Right atrium auricular region (tissue), 2 donors: Measurements from ENCODE around the gene CAND2. TPM values are rescaled to one million over a fixed set of nuclear protein-coding genes. Genes with fewer than 3 reads are reported as not detected.

Experiments
- DNase-seq: peaks from one replicate; pipeline ENCODE4 v3.0.0-alpha.2; 2019; ENCODE audit warnings: low spot score
- H3K27ac ChIP-seq, 2 donors: fragments of 200-600 bp; sonication (generic); 1 replicate in 1 of 2; 2 replicates in 1 of 2; pipeline ENCODE4 v1.5.1; 2016 to 2019
- H3K27me3 ChIP-seq, 2 donors: fragments of 200-600 bp; sonication (generic); one replicate each; pipeline versions ENCODE4 v1.5.1 to v1.6.0; 2017 to 2019
- H3K36me3 ChIP-seq: fragments of 200-600 bp; sonication (generic); one replicate; pipeline ENCODE4 v1.5.1; 2016
- H3K4me1 ChIP-seq, 2 donors: fragments of 200-600 bp; sonication (generic); one replicate each; pipeline versions ENCODE4 v1.5.1 to v1.6.0; 2017 to 2019
- H3K4me3 ChIP-seq, 2 donors: fragments of 200-600 bp; sonication (generic); 1 replicate in 1 of 2; 2 replicates in 1 of 2; pipeline ENCODE4 v1.5.1; 2017 to 2019; ENCODE audit warnings: mild to moderate bottlenecking in 1 of 2, moderate library complexity in 1 of 2
- H3K9me3 ChIP-seq, 2 donors: fragments of 200-600 bp; sonication (generic); one replicate each; pipeline ENCODE4 v1.5.1; 2019
- total RNA-seq, 2 donors: library from RNA; depleted of rRNA; stranded (reverse); fragments of >200 nt; gene quantifications; one replicate each; pipeline ENCODE4 v1.1.0, GENCODE V29; 2016
- TF ChIP-seq, protein P1 (sequence below), 2 donors: fragments of 200-600 bp; sonication (generic); IDR thresholded peaks; one replicate each; pipeline ENCODE4 v1.5.1; 2019; ENCODE audit warnings: antibody characterized with exemption in 2 of 2

CAND2 gene
- total RNA-seq, 2 donors from 2014 or later = 45.2 to 77.4 TPM

DNA sequence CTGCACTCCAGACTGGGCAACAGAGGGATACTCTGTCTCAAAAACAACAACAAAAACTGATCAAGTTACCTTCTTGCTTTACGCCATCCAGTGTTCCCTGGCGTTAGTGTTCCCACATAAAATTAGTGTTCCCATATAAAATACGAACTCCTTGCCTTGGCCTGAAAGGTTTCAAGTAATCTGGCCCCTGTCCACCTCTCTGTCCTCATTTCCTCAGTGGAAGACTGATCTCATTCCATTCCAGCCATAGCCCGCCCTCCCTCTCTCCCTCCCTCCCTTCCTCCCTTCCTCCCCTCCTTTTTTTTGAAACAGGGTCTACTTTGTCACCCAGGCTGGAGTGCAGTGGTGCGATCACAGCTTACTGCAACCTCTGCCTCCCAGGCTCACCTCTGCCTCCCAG is 2.8 kb upstream of the CAND2 start:
- Histone ChIP-seq H3K9me3 (no peaks in the 10 kb centered on the region), H3K36me3 (no peaks in the 10 kb centered on the region), H3K4me3 (no peak overlapping the region), H3K4me1 (peaks cover 0 to 24% of the 10 kb centered on the region in 2 donors), H3K27me3 (no peaks in the 10 kb centered on the region), H3K27ac (no peak overlapping the region)
- TF ChIP-seq, protein P1, sequence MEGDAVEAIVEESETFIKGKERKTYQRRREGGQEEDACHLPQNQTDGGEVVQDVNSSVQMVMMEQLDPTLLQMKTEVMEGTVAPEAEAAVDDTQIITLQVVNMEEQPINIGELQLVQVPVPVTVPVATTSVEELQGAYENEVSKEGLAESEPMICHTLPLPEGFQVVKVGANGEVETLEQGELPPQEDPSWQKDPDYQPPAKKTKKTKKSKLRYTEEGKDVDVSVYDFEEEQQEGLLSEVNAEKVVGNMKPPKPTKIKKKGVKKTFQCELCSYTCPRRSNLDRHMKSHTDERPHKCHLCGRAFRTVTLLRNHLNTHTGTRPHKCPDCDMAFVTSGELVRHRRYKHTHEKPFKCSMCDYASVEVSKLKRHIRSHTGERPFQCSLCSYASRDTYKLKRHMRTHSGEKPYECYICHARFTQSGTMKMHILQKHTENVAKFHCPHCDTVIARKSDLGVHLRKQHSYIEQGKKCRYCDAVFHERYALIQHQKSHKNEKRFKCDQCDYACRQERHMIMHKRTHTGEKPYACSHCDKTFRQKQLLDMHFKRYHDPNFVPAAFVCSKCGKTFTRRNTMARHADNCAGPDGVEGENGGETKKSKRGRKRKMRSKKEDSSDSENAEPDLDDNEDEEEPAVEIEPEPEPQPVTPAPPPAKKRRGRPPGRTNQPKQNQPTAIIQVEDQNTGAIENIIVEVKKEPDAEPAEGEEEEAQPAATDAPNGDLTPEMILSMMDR (IDR thresholded peaks at IDR 0.05) = no peak
- DNase-seq = no peak

DNA sequence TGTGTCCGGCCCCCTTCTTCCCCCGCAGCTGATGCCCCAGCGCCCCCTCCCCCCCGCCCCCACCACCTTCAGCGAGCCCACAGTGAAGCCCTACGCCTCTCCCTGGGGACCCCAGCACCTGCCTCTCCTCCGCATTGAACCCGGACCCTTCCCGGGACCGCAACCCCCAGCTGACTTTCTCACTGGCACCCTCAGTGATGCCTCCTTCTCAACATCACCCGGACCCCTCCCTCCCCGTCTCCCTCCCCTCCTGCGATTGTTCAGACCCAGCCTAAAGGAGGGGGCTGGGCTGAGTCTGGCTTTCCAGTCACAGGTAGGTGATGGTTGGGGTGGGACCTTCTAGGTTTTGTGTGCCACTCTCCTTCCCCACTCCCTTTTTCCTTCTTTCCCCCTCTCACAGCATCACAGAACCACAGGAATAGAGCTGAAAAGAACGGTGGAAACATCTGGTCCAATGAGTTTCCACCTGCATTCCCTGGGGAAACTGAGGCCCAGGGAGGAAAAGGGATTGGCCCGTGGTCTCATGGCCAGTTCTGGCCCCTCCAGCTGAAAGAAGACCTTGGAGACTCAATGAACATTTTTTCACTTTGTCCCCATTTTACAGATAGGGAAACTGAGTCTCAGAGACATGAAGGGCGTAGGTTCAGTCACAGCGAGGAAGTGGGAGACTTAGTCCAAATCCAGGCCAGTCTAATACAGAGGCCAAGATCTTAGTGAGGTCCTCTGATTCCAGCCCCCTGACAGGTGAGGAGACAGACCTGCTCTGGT is 828 bp downstream of the CAND2 start:
- TF ChIP-seq, protein P1 (IDR thresholded peaks at IDR 0.05) = no peak
- H3K27ac ChIP-seq = peak overlapping the region; percentile 89 to 97
- peak overlapping the region; percentile 61 to 71 for H3K4me3 ChIP-seq
- peaks cover 0 to 32% of the 10 kb centered on the region in 2 donors for H3K4me1 ChIP-seq
- H3K9me3 ChIP-seq = no peaks in the 10 kb centered on the region
- DNase-seq = no peak
- H3K27me3 ChIP-seq = no peaks in the 10 kb centered on the region
- H3K36me3 ChIP-seq = no peaks in the 10 kb centered on the region

DNA sequence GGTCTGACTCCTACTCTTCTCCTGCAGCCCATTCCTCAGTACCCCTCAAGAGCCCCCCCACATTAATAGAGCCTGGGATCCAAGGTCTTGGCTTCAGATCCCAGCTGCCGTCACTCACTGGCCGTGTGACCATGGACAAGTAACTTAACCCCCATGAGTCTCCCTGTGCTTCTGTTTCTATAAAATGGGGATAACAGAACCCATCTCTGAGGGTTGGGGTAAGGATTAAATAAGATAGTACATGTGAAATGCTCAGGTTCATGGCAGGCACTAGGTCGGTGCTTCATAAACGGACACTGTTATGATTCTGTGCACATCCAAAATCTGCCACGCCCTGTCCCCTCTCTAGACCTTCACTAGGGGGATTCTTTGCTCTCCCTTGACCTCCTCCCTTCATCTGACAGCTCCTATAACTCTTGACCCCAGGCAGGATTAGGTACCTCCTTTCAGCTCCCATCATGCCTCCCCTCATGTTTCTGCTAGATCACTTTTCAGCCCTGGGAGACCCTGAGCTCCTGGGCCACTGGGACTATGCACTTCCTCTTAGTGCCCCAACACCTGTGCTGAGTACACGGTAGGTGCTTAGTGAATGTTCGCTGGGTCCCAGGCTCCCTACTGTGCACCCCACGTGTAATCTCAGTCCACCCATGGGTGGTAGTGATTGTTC is 1.5 kb downstream of the CAND2 start:
- no peaks in the 10 kb centered on the region for H3K27me3 ChIP-seq
- TF ChIP-seq, protein P1 (IDR thresholded peaks at IDR 0.05) = no peak
- H3K4me1 ChIP-seq = peaks cover 0 to 32% of the 10 kb centered on the region in 2 donors
- H3K27ac ChIP-seq = peak overlapping the region; percentile 89 to 97
- H3K36me3 ChIP-seq = peaks cover under 1% of the 10 kb centered on the region
- peak overlapping the region; percentile 15 to 71 for H3K4me3 ChIP-seq
- no peak for DNase-seq
- no peaks in the 10 kb centered on the region for H3K9me3 ChIP-seq

DNA sequence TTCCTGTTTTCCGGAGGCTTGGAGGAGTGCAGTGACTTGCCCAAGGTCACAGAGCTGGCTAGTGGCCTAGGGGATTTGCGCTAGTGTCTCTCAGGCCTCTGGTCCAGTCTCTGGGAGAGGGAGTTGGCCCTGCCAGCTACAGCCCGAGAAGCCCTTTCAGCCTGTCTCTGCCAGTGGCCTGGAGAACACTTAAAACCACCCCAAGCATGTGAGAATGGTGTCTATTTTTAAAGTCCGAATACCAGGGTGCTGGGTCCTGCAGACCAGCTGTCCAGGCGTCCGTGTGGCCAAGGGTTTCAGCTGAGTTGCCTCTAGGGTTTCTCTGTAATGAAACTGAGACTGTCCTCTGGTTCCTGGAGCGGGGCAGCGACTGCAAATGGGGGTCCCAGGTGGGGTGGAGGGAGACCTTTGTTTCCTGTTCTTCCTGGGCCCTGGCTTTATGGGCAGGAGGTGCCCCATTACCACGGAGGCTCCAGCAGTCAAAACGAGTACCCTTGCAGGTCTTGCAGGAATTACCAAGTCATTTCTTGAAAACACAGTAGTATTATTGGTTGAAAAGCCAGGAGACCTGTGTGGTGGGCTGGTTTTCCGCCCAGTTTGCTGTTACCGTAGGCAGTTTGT is 2.2 kb downstream of the CAND2 start:
- DNase-seq = no peak
- TF ChIP-seq, protein P1 (IDR thresholded peaks at IDR 0.05) = no peak
- Histone ChIP-seq H3K4me3 (peak overlapping the region; percentile 15 to 71), H3K27ac (peak overlapping the region; percentile 89 to 97), H3K36me3 (peaks cover 7% of the 10 kb centered on the region), H3K27me3 (no peaks in the 10 kb centered on the region), H3K9me3 (no peaks in the 10 kb centered on the region), H3K4me1 (peaks cover 0 to 32% of the 10 kb centered on the region in 2 donors)

DNA sequence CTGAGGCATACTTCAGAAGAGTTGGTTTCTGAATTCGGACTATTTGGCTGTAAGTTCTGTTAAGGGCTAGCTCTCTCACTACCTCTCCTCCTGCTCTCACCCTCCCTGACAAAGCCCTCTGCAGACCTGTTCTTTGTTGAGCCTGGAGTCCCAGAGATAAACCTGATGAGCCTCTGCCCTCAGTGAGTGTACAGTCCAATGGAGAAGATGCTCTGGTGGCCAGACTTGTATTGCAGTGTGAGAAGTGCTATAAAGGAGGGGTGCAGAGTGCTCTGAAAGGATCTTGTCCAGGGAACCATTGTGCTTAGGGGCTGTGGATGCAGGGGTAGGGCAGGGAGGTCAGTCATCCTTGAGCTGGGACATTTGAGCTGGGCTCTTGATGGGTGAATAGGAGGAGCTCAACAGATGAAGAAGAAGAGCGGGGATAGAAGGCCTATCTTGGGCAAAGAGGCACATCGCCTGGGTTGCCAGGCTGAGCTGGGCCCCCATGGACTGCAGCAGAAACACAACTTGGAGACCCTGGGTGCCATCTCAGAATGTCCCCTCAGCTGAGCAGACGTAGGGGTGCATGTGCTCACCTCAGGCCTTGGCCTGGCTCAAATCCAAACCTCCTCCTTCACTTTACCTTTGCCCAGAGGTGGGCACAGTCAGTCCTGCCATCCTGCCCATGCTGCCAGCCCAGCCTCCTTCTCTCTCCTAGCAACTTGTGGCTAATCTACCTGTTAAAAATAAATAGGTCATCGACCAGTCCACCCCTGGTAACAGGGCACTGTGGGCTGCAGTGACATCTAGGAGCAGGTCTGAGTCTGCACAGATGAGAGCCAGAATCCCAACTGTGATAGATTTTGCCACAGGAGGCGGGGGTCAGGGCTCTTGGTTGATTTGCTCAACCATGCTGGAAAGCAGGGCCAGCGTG is 3.3 kb downstream of the CAND2 start:
- TF ChIP-seq, protein P1 (IDR thresholded peaks at IDR 0.05) = no peak
- no peak overlapping the region for H3K4me3 ChIP-seq
- peaks cover 18% of the 10 kb centered on the region for H3K36me3 ChIP-seq
- no peaks in the 10 kb centered on the region for H3K27me3 ChIP-seq
- H3K4me1 ChIP-seq = peaks cover 0 to 32% of the 10 kb centered on the region in 2 donors
- H3K9me3 ChIP-seq = no peaks in the 10 kb centered on the region
- DNase-seq = no peak
- peak overlapping the region; percentile 89 to 97 for H3K27ac ChIP-seq
